Thyroid gland (tissue), 4 donors: Measurements from ENCODE around the gene HIVEP3. TPM values are rescaled to one million over a fixed set of nuclear protein-coding genes. Genes with fewer than 3 reads are reported as not detected.

Experiments used
- DNase-seq, 2 donors: peaks; one replicate each; pipeline ENCODE4 v3.0.0-alpha.2; 2019
- H3K27ac ChIP-seq, 3 donors: fragments of 200-600 bp; sonication (generic); 1 replicate in 2 of 3; 2 replicates in 1 of 3; pipeline ENCODE4 v1.5.1; 2016 to 2019; ENCODE audit warnings: mild to moderate bottlenecking in 1 of 3, moderate library complexity in 1 of 3
- H3K27me3 ChIP-seq: fragments of 200-600 bp; sonication (generic); one replicate; pipeline ENCODE4 v1.5.1; 2019
- H3K36me3 ChIP-seq, 2 donors: fragments of 200-600 bp; sonication (generic); one replicate each; pipeline ENCODE4 v1.5.1; 2016 to 2019
- H3K4me1 ChIP-seq, 2 donors: fragments of 200-600 bp; sonication (generic); one replicate each; pipeline ENCODE4 v1.5.1; 2017 to 2019
- H3K4me3 ChIP-seq, 3 donors: fragments of 200-600 bp; sonication (generic); replicated peaks in 1 of 3; 1 replicate in 2 of 3; 2 replicates in 1 of 3; pipeline ENCODE4 v1.5.1; 2016; ENCODE audit warnings: mild to moderate bottlenecking in 1 of 3
- H3K9me3 ChIP-seq: fragments of 200-600 bp; sonication (generic); one replicate; pipeline ENCODE4 v1.5.1; 2017
- POLR2A ChIP-seq, 2 donors: fragments of 450-650 bp; IDR thresholded peaks; one replicate each; pipeline ENCODE4 v1.6.1; 2017; ENCODE audit warnings: antibody characterized with exemption in 2 of 2, mild to moderate bottlenecking in 2 of 2, moderate library complexity in 1 of 2
- WGBS, 2 donors: methylation state at CpG; one replicate each; pipeline ENCODE4 v1.1.5; 2017; 5-methylcytosine and 5-hydroxymethylcytosine counted together
- intact Hi-C: fragments of 100-400 bp; cut with DNase I; formaldehyde crosslinking; loops from one replicate; pipeline ENCODE4 v1.15.1; 2023
- total RNA-seq, 4 donors: library from RNA; depleted of rRNA; stranded (reverse); fragments of >200 nt; gene quantifications; one replicate each; pipeline ENCODE4 v1.2.3, GENCODE V29; 2016
- TF ChIP-seq, protein P1 (sequence below), 6 experiments: fragments of 200-600 bp in 3 of 6; fragments of 450-650 bp in 3 of 6; sonication (generic) in 3 of 6; IDR thresholded peaks; one replicate each; pipeline ENCODE4 v1.5.1; 2016 to 2019; ENCODE audit warnings: antibody characterized with exemption in 6 of 6, mild to moderate bottlenecking in 2 of 6, inconsistent platforms in 1 of 6, moderate library complexity in 1 of 6

Gene HIVEP3
- total RNA-seq, 4 donors from 2014 or later: 9.7 to 13.5 (median 12.5) TPM

DNA sequence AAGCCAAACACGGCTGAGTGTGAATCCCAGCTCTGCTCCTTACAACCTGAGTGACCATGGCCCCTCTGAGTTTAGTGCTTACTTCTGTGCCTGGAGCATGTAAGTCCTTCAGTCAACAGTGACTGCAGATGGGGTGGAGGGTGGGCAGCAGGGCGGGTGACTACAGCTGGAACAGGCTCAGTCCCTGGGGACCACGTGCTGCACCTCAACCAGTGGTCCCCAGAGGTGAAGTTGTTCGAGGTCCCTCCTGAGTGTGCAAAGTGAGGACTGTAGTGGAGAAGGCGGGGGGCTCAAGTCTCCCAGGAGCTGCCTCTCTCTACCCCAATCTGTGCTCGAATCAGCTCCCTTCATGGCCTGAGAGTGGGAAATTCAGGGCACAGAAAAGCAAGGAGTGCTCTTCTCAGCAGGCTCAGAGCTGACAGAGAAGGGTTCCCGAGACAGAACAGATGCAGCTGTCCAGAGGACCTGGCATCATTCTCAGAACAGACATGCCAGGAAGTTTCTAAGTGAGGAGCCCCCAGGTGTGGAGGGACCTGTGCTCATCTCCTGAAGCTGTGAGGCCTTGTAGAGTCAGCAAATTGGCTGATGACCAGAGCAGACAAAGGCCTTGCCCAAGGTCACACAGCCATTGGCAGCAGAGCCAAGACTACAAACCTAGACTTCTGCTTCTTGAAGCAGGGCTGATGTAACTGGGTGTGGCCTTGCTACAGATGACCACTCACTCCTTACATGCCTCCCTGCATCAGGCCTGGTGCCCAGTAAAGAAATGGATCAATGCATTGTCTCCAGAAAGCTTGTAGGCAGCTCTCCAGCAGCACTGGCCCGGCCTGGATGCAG is 372.5 kb downstream of the HIVEP3 start:
- Histone ChIP-seq H3K27ac (no peak overlapping the region), H3K27me3 (no peaks in the 10 kb centered on the region), H3K4me3 (no peak overlapping the region), H3K9me3 (no peaks in the 10 kb centered on the region), H3K4me1 (peaks cover 0 to 12% of the 10 kb centered on the region in 2 donors), H3K36me3 (no peaks in the 10 kb centered on the region)
- DNase-seq: peak; percentile 29 to 65
- whole genome bisulfite sequencing, 2 donors: 87 to 88% methylated on average over 3 to 8 of the region's 8 CpGs
- intact Hi-C loops: no loop called here
- no peak for TF ChIP-seq POLR2A (IDR thresholded peaks at IDR 0.05)
- TF ChIP-seq, protein P1, sequence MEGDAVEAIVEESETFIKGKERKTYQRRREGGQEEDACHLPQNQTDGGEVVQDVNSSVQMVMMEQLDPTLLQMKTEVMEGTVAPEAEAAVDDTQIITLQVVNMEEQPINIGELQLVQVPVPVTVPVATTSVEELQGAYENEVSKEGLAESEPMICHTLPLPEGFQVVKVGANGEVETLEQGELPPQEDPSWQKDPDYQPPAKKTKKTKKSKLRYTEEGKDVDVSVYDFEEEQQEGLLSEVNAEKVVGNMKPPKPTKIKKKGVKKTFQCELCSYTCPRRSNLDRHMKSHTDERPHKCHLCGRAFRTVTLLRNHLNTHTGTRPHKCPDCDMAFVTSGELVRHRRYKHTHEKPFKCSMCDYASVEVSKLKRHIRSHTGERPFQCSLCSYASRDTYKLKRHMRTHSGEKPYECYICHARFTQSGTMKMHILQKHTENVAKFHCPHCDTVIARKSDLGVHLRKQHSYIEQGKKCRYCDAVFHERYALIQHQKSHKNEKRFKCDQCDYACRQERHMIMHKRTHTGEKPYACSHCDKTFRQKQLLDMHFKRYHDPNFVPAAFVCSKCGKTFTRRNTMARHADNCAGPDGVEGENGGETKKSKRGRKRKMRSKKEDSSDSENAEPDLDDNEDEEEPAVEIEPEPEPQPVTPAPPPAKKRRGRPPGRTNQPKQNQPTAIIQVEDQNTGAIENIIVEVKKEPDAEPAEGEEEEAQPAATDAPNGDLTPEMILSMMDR (IDR thresholded peaks at IDR 0.05): no peak

DNA sequence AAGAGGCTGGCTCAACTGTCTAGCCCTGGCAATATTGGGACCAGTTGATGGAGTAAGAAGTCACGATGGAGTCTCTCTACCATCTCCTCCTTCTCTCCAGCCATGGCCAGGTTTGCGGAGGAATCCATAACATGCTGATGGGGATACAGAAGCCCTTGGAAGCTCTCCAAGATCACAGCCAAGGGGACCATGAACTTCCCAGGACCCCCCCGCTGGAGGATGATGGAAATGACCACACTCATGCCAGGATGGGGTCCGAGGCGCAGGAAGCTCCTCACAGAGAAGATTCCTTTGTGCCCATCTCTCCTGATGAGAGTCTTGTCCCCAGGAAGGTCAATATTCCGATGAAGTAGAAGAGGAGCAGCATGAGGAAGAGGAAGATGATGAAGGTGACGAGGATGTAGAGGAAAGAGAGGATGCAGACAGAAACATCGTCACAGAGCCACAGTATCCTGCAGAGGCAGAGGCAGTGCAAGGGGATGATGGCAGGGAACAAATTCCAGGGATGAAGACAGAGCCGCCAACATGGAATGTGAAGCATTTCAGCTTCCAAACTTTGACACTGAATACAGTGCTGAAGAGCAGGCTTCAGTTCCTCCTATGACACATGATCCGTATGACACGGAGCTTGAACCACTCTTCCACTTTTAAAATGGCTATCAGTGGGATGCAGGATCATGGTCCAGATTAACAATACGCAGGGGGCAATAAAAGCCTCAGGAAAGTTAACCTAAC is 376.4 kb downstream of the HIVEP3 start:
- 93% methylated on average over 11 to 12 of the region's 12 CpGs for WGBS, 2 donors
- no peak for TF ChIP-seq POLR2A (IDR thresholded peaks at IDR 0.05)
- TF ChIP-seq, protein P1 (IDR thresholded peaks at IDR 0.05): no peak
- Histone ChIP-seq H3K4me3 (no peak overlapping the region), H3K9me3 (no peaks in the 10 kb centered on the region), H3K4me1 (peaks cover 15 to 29% of the 10 kb centered on the region in 2 donors), H3K27ac (no peak overlapping the region), H3K27me3 (no peaks in the 10 kb centered on the region), H3K36me3 (no peaks in the 10 kb centered on the region)
- intact Hi-C loops: no loop called here
- no peak for DNase-seq

DNA sequence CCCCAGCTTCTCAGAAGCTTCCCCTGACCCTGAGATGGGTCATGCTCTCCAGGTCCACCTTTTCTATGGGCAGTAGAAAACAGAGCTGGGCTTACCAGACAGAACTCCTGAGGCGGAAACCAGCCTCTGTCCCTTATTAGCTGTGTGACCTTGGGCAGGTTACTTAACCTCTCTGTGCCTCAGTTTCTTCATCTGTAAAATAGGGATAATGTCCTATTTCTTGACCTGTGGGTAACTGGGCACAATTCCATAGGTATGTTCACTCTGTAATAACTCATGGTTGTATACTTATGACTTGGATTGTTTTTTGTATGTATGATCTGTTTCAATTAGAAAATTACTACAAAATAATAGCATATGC is 377.1 kb downstream of the HIVEP3 start:
- 92 to 100% methylated on average over 1 of the region's 1 CpG for WGBS, 2 donors
- intact Hi-C loops: no loop called here
- Histone ChIP-seq H3K27me3 (no peaks in the 10 kb centered on the region), H3K4me1 (peaks cover 16 to 32% of the 10 kb centered on the region in 2 donors), H3K36me3 (no peaks in the 10 kb centered on the region), H3K9me3 (no peaks in the 10 kb centered on the region), H3K27ac (no peak overlapping the region), H3K4me3 (no peak overlapping the region)
- TF ChIP-seq POLR2A (IDR thresholded peaks at IDR 0.05): no peak
- TF ChIP-seq, protein P1 (IDR thresholded peaks at IDR 0.05): no peak
- no peak for DNase-seq

DNA sequence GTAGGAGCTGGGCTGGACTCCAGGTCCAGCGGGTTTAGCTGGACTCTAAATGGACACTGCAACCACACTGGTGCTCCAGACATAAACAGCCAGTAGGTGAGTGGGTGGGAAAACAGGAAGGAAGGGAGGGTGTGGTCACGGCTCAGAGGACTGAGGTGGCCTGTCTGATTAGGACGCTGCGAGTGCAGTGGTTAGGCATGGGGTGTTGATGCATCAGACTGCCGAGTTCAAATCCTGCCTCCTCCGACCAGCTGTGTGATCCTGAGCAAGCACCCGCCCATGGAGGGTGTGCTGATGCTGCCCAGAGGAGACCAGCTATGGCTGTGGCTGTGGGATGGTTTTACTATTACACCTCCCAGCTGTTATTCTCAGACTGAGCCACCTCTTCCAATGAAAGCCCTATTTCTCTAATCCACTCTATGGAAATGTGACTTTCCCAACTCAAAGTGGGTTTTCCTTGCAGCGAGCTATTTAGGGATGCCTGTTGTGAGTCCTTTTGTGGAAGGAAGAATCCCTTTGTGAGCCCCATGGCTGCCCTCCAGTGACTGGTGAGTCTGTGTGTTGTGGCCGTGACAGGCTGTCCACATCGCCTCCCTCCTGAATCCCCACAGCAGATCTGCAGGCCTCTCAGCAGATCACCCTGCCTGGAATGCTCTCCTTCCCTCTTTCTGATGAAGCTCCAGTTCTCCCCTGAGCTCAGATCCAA is 377.7 kb downstream of the HIVEP3 start:
- Histone ChIP-seq H3K9me3 (no peaks in the 10 kb centered on the region), H3K27me3 (no peaks in the 10 kb centered on the region), H3K4me1 (peaks cover 16 to 28% of the 10 kb centered on the region in 2 donors), H3K27ac (no peak overlapping the region), H3K4me3 (no peak overlapping the region), H3K36me3 (no peaks in the 10 kb centered on the region)
- intact Hi-C loops: no loop called here
- no peak for TF ChIP-seq POLR2A (IDR thresholded peaks at IDR 0.05)
- TF ChIP-seq, protein P1 (IDR thresholded peaks at IDR 0.05): no peak
- DNase-seq: no peak
- 78 to 79% methylated on average over 9 to 10 of the region's 10 CpGs for WGBS, 2 donors
